CMK (cell line): ENCODE data around the gene FAM53A.

Experiments
- DNase-seq: peaks from one replicate; pipeline ENCODE4 v3.0.0-alpha.2; 2010; ENCODE audit warnings: low read depth

The FAM53A gene

GRCh38 chr4:1683736-1684505, at the start of gene FAM53A:
FAM53A (minus strand) TSS chr4:1684313; CDS start chr4:1668741, 15,572 bp downstream.
- DNase-seq, result no peak

GRCh38 chr4:1732911-1733310, 48.8 kb upstream of the FAM53A start:
- no peak for DNase-seq

GRCh38 chr4:1731180-1731579, 47.1 kb upstream of the FAM53A start:
- no peak for DNase-seq

GRCh38 chr4:1730532-1731135, 46.5 kb upstream of the FAM53A start:
- no peak for DNase-seq

- DNase-seq, result no peak
These were observed 44.2 kb upstream of the FAM53A start for GRCh38 chr4:1728061-1728980.

GRCh38 chr4:1727117-1728031, 43.3 kb upstream of the FAM53A start:
- DNase-seq, result peak; percentile 79

GRCh38 chr4:1726146-1726934, 42.2 kb upstream of the FAM53A start:
- peak; percentile 80 for DNase-seq

- no peak for DNase-seq
These were observed 41.4 kb upstream of the FAM53A start for GRCh38 chr4:1725521-1725920.

- DNase-seq, result no peak
These were observed 39.2 kb upstream of the FAM53A start for GRCh38 chr4:1723131-1723801.

GRCh38 chr4:1722551-1723118, 38.5 kb upstream of the FAM53A start:
- no peak for DNase-seq

GRCh38 chr4:1721666-1722550, 37.8 kb upstream of the FAM53A start:
- DNase-seq, result no peak

- peak; percentile 89 for DNase-seq
These were observed 37.0 kb upstream of the FAM53A start, which contains the start of the genes TACC3 and TMEM129 for GRCh38 chr4:1721003-1721665. TACC3 (plus strand) TSS chr4:1721521; CDS start chr4:1723422, 1,901 bp downstream. TMEM129 (minus strand) TSS chr4:1721323; CDS start chr4:1720837, 486 bp downstream.

GRCh38 chr4:1720163-1720983, 36.3 kb upstream of the FAM53A start:
- DNase-seq, result no peak

- DNase-seq, result no peak
These were observed 34.2 kb upstream of the FAM53A start for GRCh38 chr4:1718095-1718850.

- DNase-seq, result no peak
These were observed 33.3 kb upstream of the FAM53A start for GRCh38 chr4:1717129-1718094.
